HL-60/S4 treated with phorbol 12-myristate 13-acetate at 8.2 ng/mL for 4 days and 3 days (cell line): ENCODE measurements around the gene NOL4.

Experiments
- in situ Hi-C: fragments of 300-500 bp; cut with MboI; formaldehyde crosslinking; loops from 2 replicates; pipeline ENCODE4 v1.15.0; 2022; ENCODE audit warnings: low sequenced_read_pairs

The NOL4 gene

DNA sequence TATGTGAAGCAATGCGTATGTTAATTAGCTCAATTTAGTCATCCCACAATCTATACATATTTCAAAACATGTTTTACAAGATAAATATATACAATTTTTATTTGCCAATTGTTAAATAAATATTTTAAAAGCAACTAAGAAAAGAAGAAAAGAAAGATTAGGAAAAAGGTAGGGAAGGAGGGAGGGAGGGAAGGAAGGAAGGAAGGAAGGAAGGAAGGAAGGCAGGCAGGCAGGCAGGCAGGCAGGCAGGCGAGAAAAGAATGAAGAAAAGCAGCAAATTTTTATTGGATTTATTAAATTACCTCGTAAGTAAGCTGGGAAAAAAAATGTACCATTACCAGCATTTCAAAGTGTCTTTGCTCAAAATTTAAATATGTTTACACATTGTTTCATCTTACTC is 30.5 kb downstream of the NOL4 start:
- in situ Hi-C loops, result no loop called here

DNA sequence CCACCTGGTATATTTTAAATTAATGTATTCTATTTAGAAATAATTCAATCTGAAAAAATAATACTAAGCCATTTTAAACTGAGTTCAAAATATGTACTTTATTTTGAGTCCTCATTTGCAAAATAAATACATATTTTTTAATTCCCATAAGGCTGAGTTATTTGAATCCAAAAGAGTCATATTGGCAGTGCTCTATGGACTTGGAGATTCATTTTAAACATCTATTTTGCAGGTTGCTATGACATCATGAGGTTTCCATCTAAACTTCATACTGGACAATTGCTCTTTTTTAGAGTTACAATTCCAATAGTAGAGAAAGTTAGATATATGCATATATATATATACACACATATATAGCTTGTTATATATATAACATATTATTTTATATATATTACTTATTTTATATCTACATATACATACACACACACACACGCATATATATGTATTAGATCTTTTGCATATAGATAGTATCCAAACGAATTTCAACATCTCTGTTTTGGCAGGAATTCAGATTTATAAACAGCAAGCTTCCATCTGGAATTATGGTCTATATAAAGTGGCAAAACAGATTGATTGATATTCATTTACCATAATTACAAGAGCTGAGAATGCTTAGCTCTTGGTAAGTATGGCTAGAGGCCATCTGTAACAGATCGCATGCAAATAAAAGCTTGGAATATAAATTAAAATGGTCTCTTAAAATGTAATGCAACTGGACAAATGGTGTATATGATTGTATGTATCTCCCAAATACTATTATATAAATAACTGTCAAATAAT is 34.9 kb downstream of the NOL4 start:
- in situ Hi-C loops, result no loop called here
